Measurements from ENCODE around the gene SFRP5. TPM values are rescaled to one million over a fixed set of nuclear protein-coding genes. Genes with fewer than 3 reads are reported as not detected.
A peak's percentile ranks its signal among the peaks of the same experiment; 100 is the strongest.

The SFRP5 gene
- total and polyA plus RNA-seq, 2 of the 13 experiments (the other 11 are each of a cell fraction or from before 2014, with no cell fraction given), result 0.32 to 1.7 TPM

- TF ChIP-seq MTERF4 (CRISPR knock-in tag; IDR thresholded peaks at IDR 0.05), result no peak
- no peak for TF ChIP-seq MIER2 (CRISPR knock-in tag; IDR thresholded peaks at IDR 0.05)
- TF ChIP-seq TARDBP (CRISPR knock-in tag; IDR thresholded peaks at IDR 0.05), result no peak
- TF ChIP-seq ZNF292 (CRISPR knock-in tag; IDR thresholded peaks at IDR 0.05; ENCODE audit: borderline replicate concordance, low read depth), result no peak
- 0 out of 2 replicates have a peak, but pooled peaks have one; percentile 5 for TF ChIP-seq PRMT3 (CRISPR knock-in tag; IDR thresholded peaks at IDR 0.05; ENCODE audit: borderline replicate concordance, low read depth)
- no peak for TF ChIP-seq IKZF4 (CRISPR knock-in tag; IDR thresholded peaks at IDR 0.05; ENCODE audit: borderline replicate concordance, low read depth, not compliant biosample characterization)
- TF ChIP-seq AFF4 (CRISPR knock-in tag; IDR thresholded peaks at IDR 0.05), result no peak
- TF ChIP-seq RORA (CRISPR knock-in tag; IDR thresholded peaks at IDR 0.05), result no peak
- no peak for TF ChIP-seq ZNF432 (CRISPR knock-in tag; IDR thresholded peaks at IDR 0.05; ENCODE audit: borderline replicate concordance)
- TF ChIP-seq FOXJ3 (CRISPR knock-in tag; IDR thresholded peaks at IDR 0.05; ENCODE audit: borderline replicate concordance), result no peak
- TF ChIP-seq HNRNPH1 (optimal IDR thresholded peaks at IDR 0.05; ENCODE audit: low read depth, low read length), result no peak
- TF ChIP-seq AKNA (CRISPR knock-in tag; IDR thresholded peaks at IDR 0.05; ENCODE audit: borderline replicate concordance), result no peak
- TF ChIP-seq GZF1 (CRISPR knock-in tag; IDR thresholded peaks at IDR 0.05), result no peak
- no peak for TF ChIP-seq AGO1 (IDR thresholded peaks at IDR 0.05; ENCODE audit: low read depth, low read length, poor library complexity, severe bottlenecking)
- TF ChIP-seq ZNF768 (CRISPR knock-in tag; IDR thresholded peaks at IDR 0.05), result no peak
- TF ChIP-seq BRD4 (CRISPR knock-in tag; IDR thresholded peaks at IDR 0.05), result no peak
- 0 out of 2 replicates have a peak, but pooled peaks have one; percentile 1 for TF ChIP-seq ZNF280B (CRISPR knock-in tag; IDR thresholded peaks at IDR 0.05; ENCODE audit: borderline replicate concordance)
- TF ChIP-seq ZNF430 (CRISPR knock-in tag; IDR thresholded peaks at IDR 0.05), result 0 out of 2 replicates have a peak, but pooled peaks have one; percentile 2
Observed at GRCh38 chr10:97737770-97738265, 34.0 kb downstream of the SFRP5 start (continued).
